Measurements from ENCODE around the gene PPM1F. TPM values are rescaled to one million over a fixed set of nuclear protein-coding genes. Genes with fewer than 3 reads are reported as not detected.

PPM1F gene
- total and polyA plus RNA-seq, 4 donors: 1.8 to 15.5 (median 8.9) TPM

DNA sequence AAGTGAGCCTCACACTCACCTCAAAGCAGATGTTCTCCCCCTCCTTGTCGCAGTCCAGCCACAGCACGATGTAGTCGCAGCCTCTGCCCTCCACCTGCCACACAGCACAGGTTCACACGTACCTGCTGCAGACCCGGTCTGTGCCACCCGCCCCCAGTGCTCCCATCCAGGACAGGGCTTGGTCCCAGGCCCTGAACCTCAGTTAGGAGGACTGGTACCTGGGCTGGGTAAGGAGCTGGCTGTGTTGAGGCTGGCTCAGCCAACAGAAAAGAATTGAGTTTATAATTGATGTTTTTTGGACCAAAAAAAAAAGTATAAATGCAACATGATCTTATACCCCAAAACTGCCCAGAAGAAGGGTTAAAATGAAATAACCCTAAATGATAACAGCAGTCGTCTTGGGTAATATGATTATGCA lies 19.2 kb upstream of the PPM1F start:
- TF ChIP-seq, protein P1, sequence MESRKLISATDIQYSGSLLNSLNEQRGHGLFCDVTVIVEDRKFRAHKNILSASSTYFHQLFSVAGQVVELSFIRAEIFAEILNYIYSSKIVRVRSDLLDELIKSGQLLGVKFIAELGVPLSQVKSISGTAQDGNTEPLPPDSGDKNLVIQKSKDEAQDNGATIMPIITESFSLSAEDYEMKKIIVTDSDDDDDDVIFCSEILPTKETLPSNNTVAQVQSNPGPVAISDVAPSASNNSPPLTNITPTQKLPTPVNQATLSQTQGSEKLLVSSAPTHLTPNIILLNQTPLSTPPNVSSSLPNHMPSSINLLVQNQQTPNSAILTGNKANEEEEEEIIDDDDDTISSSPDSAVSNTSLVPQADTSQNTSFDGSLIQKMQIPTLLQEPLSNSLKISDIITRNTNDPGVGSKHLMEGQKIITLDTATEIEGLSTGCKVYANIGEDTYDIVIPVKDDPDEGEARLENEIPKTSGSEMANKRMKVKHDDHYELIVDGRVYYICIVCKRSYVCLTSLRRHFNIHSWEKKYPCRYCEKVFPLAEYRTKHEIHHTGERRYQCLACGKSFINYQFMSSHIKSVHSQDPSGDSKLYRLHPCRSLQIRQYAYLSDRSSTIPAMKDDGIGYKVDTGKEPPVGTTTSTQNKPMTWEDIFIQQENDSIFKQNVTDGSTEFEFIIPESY (IDR thresholded peaks at IDR 0.05): no peak
- TF ChIP-seq, protein P2, sequence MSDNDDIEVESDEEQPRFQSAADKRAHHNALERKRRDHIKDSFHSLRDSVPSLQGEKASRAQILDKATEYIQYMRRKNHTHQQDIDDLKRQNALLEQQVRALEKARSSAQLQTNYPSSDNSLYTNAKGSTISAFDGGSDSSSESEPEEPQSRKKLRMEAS (IDR thresholded peaks at IDR 0.05): no peak
- TF ChIP-seq SP1 (IDR thresholded peaks at IDR 0.05) (no peak), EGR1 (IDR thresholded peaks at IDR 0.05; ENCODE audit: low read depth in 2 of 2) (no peak), NR2F2 (IDR thresholded peaks at IDR 0.05) (no peak), JUND (IDR thresholded peaks at IDR 0.05) (no peak), FOXA1 (IDR thresholded peaks at IDR 0.05) (no peak), YY1 (IDR thresholded peaks at IDR 0.05) (no peak), TAF1 (conservative IDR thresholded peaks at IDR 0.05) (no peak), RXRA (IDR thresholded peaks at IDR 0.05) (no peak), HNF4G (IDR thresholded peaks at IDR 0.05) (no peak), GABPA (IDR thresholded peaks at IDR 0.05 in 1 of 2, conservative IDR thresholded peaks at IDR 0.05 in 1 of 2) (no peak), RAD21 (IDR thresholded peaks at IDR 0.05) (no peak), FOXA2 (IDR thresholded peaks at IDR 0.05) (no peak)
- TF ChIP-seq, protein P3, sequence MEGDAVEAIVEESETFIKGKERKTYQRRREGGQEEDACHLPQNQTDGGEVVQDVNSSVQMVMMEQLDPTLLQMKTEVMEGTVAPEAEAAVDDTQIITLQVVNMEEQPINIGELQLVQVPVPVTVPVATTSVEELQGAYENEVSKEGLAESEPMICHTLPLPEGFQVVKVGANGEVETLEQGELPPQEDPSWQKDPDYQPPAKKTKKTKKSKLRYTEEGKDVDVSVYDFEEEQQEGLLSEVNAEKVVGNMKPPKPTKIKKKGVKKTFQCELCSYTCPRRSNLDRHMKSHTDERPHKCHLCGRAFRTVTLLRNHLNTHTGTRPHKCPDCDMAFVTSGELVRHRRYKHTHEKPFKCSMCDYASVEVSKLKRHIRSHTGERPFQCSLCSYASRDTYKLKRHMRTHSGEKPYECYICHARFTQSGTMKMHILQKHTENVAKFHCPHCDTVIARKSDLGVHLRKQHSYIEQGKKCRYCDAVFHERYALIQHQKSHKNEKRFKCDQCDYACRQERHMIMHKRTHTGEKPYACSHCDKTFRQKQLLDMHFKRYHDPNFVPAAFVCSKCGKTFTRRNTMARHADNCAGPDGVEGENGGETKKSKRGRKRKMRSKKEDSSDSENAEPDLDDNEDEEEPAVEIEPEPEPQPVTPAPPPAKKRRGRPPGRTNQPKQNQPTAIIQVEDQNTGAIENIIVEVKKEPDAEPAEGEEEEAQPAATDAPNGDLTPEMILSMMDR (IDR thresholded peaks at IDR 0.05; ENCODE audit: low read depth, low read length, missing input control): no peak
- TF ChIP-seq, protein P4, sequence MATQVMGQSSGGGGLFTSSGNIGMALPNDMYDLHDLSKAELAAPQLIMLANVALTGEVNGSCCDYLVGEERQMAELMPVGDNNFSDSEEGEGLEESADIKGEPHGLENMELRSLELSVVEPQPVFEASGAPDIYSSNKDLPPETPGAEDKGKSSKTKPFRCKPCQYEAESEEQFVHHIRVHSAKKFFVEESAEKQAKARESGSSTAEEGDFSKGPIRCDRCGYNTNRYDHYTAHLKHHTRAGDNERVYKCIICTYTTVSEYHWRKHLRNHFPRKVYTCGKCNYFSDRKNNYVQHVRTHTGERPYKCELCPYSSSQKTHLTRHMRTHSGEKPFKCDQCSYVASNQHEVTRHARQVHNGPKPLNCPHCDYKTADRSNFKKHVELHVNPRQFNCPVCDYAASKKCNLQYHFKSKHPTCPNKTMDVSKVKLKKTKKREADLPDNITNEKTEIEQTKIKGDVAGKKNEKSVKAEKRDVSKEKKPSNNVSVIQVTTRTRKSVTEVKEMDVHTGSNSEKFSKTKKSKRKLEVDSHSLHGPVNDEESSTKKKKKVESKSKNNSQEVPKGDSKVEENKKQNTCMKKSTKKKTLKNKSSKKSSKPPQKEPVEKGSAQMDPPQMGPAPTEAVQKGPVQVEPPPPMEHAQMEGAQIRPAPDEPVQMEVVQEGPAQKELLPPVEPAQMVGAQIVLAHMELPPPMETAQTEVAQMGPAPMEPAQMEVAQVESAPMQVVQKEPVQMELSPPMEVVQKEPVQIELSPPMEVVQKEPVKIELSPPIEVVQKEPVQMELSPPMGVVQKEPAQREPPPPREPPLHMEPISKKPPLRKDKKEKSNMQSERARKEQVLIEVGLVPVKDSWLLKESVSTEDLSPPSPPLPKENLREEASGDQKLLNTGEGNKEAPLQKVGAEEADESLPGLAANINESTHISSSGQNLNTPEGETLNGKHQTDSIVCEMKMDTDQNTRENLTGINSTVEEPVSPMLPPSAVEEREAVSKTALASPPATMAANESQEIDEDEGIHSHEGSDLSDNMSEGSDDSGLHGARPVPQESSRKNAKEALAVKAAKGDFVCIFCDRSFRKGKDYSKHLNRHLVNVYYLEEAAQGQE (IDR thresholded peaks at IDR 0.05): no peak
- no peak overlapping the region for H3K9ac ChIP-seq (ENCODE audit: low read depth in 1 of 2, low read length in 2 of 2)
- 92% methylated on average over 7 of the region's 7 CpGs for WGBS
- H3K27ac ChIP-seq (ENCODE audit: low read depth in 1 of 2, low read length in 2 of 2): no peak overlapping the region
- peaks cover 18 to 72% (median 58%) of the 10 kb centered on the region in 4 donors for H3K36me3 ChIP-seq (ENCODE audit: control insufficient read depth in 4 of 4, insufficient read depth in 3 of 4, low read depth in 1 of 4, low read length in 3 of 4)
- no peak overlapping the region for H3K4me3 ChIP-seq (ENCODE audit: low read depth in 1 of 3, low read length in 3 of 3)
- H3K4me1 ChIP-seq (ENCODE audit: control insufficient read depth in 4 of 4, insufficient read depth in 4 of 4, low read length in 3 of 4): no peaks in the 10 kb centered on the region
- H3K9me3 ChIP-seq (ENCODE audit: control insufficient read depth in 4 of 4, low read length in 3 of 4): no peaks in the 10 kb centered on the region
- DNase-seq (ENCODE audit: low spot score): no peak
- H3K27me3 ChIP-seq (ENCODE audit: control insufficient read depth in 4 of 4, insufficient read depth in 4 of 4, low read length in 3 of 4): no peaks in the 10 kb centered on the region

All from liver (tissue), 9 donors.